Islet of Langerhans (tissue), 1 donor: ENCODE results near the gene RNF145.
"Not testable (repeated sequence)": the region's sequence is repeated elsewhere in the genome, so short reads cannot be mapped to it uniquely, and the experiment has no call there.

Source experiments
- FAIRE-seq: peaks from one replicate; lab custom pipeline; 2011; peaks lifted over from hg19 to GRCh38; lab: Jason Lieb, UNC

The RNF145 gene

DNA sequence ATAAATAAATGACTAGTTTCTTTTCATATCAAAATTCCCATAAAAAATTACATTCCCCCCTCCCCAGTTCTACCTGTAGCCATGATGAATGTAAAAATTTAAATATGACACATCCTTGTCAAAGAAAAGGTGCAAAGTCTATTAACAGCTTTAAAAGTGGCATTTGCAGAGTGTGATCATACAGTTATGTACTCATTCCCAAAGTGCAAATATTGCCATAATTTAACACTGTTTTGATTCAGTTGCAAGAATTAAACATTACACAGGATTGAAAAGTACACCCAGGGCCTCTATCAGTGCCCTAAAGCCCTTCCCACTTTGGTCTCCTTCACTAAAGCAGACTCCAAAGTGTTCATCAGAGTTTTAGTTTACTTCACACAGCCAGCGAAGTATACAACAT lies 51.8 kb downstream of the RNF145 start:
- no peak for FAIRE-seq

- peak; percentile 98 for FAIRE-seq
These were observed 52.7 kb downstream of the RNF145 start for GRCh38 chr5:159156426-159157238.

DNA sequence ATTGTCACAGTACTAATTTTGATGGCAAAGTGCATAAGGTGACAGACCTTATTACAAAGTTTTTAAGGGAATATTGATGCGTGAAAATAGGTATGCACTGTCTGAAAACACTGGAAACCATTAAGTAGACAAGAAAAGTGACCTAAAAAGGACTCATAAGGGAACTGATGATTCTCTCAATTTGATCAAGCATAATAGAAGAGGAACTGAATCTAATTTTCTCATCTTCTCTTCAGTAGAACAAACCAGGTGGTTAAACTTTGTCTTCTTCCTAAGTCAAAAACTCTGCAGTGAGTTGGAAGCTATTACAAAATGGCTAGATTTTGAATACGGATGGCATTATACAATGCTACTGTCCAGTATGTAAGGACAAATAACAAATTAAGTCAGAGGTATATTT lies 53.4 kb downstream of the RNF145 start:
- FAIRE-seq: no peak

DNA sequence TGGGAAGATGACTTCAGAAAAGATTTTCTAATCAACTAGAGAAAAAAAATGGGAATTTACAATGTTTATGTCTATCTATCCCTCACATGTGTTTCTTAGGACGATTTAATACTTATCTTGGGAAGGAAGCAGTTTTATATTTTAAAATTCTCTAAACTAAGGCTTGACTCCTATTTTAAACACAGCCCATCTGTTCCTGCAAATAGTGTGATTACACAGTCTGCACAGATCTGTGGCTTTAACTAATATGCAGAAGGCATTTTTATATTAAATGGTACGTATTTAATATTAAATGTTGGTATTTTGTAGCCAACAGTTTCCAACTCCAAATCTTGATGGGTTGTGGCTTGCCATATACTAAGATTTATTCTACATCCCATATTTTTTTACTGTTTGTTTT lies 56.5 kb downstream of the RNF145 start:
- no peak for FAIRE-seq

DNA sequence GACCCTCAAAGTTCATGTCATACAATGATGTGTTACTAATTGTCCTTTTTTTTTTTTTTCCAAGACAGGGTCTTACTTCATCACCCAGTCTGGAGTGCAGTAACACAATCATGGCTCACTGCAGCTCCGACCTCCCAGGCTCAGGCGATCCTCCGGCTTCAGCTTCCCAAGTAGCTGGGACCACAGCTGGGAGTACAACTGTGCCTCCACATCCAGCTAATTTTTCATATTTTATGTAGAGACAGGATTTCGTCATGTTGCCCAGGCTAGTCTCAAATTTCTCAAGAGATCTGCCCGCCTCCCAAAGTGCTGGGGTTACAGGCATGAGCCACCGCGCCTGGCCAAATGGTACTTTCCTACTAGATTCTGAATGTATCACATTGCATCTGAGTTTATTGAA lies 60.3 kb downstream of the RNF145 start:
- no peak for FAIRE-seq

DNA sequence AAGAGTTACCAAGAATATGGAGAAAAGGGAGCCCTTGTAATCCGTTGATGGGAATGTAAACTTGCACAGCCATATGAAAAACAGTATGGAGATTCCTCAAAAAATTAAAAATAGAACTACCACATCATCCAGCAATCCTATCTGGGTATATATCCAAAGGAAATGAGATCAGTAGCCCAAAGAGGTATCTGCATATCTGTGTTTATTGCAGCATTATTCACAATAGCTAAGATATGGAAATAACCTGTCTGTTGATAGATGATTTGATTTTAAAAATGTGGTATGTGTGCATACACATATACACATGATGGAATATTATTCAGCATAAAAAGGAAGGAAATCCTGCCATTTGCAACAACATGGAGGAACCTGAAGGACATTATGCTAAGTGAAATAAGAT lies 61.4 kb downstream of the RNF145 start:
- FAIRE-seq: no peak

- no peak for FAIRE-seq
These were observed 62.5 kb downstream of the RNF145 start for GRCh38 chr5:159146839-159147238.

- FAIRE-seq: not testable (repeated sequence)
These were observed 64.2 kb downstream of the RNF145 start for GRCh38 chr5:159145160-159145559.

DNA sequence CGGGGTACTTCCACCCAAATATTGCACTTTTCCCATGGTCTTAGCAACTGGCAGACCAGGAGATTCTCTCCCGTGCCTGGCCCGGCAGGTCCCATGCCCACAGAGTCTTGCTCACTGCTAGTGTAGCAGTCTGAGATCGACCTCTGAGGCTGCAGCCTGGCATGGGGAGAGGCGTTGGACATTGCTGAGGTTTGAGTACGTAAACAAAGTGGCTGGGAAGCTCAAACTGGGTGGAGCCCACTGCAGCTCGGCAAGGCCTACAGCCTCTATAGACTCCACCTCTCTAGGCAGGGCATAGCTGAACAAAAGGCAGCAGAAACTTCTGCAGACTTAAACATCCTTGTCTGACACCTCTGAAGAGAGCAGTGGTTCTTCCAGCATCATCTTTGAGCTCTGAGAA lies 69.6 kb downstream of the RNF145 start:
- FAIRE-seq: no peak

DNA sequence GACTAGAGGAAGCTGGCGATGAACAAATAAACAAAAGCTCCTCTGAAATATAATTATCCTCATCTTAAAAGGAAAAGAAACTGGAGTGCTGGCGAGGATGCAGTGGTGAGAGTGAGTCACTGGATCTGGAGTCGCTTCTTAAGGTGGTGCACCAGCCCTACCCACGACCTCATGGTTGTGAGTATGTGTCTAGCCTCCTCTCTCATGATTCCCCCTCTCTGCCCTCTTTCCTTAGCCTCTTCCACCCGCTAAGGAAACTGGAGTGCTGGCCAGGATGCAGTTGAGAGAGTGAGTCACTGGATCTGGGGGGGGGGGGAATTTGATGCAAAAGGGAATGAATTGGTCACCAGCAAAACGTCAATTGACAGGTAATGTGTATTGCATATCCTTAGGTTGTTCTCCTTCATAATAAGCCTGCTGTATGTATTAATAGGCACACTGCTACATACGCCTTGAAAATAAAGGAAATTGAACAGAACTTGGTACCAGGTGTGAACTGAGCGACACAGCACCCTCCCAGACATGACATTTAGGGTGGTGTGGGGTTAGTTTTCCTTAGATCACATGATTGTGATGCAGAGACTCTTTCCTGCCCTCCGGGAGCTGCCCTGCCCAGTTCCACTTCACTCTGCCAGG lies 73.3 kb downstream of the RNF145 start:
- FAIRE-seq: no peak

- FAIRE-seq: peak; percentile 99
These were observed 76.2 kb downstream of the RNF145 start for GRCh38 chr5:159133041-159133741.

DNA sequence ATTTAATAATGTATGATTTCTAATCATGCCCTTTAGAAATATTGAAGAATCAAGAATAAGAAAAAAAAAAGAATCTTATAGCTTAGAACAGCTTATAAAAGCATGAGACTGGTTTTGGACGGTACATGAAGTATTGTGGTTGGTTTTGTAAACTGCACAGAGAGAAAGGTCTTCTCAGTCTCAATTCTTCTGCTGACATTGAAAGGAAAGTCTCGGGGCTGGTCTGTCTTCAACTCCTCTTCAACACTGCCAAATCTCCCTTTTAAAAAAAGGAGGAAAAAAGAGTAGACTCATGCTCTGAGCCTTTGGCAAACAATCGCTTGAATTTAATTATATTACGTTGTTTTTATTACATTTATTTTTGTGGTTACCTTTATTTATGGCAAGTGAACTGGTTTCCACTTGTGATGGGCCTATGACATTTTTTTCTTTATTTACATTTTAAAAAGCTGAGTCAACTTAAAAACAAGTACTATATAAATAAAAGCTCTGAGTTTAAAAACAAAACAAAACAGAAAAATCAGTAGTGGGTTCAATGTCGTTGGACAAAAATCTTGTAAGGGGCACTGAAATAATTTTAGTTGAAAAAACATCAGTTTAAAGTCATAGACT lies 76.8 kb downstream of the RNF145 start:
- FAIRE-seq: no peak

DNA sequence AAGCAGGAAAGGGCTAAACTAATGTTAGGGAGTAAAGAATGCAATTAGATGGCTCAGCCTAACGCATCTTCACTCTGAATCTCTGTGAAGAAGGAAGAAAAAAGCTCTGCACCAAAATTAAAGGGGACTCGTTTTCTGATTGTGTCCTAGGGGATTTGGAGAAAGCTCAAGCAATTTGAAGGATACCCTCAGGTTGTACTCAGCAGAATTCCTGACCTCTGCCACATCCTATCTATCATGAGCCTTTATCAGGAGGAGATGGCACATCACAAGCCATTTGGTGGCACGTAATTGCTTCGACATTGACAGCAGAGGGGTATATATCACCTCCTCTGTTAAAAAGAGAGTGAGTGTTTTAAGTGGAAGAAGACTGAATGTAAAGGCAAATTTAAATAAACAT lies 77.4 kb downstream of the RNF145 start:
- FAIRE-seq: no peak

DNA sequence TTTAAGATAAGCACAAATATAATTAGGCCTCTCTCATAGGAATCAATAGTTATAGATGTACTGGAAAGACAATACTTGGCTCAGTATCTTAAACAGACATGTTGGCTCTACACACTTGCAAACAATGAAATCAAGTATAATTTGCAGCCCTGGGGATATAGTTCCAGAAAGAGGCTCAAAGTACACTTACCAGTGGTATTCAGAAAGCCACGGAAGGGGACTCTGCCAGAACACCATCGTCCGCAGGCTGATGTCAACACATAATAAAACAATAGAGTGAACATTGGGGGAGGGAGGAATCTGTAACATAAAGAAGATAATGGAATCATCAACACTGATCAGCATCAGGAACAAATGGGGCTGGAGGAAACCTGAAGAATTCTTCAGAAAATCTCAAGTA lies 78.5 kb downstream of the RNF145 start:
- FAIRE-seq: no peak

DNA sequence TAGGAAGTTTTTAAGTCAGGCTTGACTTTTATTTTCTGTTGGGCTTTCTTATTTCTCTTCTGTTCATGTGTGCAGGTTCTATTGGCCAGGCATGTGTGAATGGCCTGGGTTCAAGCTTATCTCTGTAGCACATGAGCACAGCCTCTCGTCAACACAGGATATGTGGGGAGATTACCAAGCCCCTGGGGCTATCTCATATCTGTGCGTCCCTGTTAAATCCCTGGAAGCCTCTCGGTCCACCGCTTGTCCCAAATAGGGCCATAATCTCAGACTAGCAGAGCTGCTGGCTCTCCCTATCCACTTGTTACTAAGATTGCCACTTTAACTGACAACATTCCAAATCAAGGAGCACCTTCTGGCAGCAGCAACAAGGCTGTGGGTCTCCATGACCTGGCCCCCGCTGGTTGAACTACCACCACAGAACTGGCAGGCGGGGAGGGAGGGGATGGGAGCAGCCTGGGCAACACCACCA lies 81.2 kb downstream of the RNF145 start:
- no peak for FAIRE-seq

DNA sequence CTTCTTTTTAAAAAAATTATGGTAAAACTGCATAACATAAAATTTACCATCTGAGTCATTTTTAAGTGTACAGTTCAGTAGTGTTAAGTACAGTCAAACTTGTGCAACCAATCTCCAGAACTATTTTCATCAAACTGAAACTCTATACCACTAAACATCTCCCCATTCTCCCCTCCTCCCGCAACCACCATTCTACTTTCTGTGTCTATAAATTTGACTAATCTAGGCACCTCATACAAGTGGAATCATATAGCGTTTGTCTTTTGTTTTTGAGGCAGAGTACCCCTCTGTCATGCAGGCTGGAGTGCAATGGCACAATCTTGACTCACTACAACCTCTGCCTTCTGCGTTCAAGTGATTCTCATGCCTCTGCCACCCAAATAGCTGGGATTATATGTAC lies 85.7 kb downstream of the RNF145 start:
- FAIRE-seq: no peak

- no peak for FAIRE-seq
These were observed 86.2 kb downstream of the RNF145 start for GRCh38 chr5:159123189-159123588.

- no peak for FAIRE-seq
These were observed 88.3 kb downstream of the RNF145 start for GRCh38 chr5:159121061-159121460.

- FAIRE-seq: no peak
These were observed 88.9 kb downstream of the RNF145 start for GRCh38 chr5:159120446-159120845.

DNA sequence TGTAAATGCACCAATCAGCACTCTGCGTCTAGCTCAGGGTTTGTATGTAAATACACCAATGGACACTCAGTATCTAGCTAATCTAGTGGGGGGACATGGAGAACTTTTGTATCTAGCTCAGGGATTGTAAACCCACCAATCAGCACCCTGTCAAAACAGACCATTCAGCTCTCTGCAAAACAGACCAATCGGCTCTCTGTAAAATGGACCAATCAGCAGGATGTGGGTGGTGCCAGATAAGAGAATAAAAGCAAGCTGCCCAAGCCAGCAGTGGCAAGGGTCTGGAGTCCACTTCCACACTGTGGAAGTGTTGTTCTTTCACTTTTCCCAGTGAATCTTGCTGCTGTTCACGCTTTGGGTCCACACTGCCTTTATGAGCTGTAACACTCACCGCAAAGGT lies 89.5 kb downstream of the RNF145 start:
- FAIRE-seq: not testable (repeated sequence)

DNA sequence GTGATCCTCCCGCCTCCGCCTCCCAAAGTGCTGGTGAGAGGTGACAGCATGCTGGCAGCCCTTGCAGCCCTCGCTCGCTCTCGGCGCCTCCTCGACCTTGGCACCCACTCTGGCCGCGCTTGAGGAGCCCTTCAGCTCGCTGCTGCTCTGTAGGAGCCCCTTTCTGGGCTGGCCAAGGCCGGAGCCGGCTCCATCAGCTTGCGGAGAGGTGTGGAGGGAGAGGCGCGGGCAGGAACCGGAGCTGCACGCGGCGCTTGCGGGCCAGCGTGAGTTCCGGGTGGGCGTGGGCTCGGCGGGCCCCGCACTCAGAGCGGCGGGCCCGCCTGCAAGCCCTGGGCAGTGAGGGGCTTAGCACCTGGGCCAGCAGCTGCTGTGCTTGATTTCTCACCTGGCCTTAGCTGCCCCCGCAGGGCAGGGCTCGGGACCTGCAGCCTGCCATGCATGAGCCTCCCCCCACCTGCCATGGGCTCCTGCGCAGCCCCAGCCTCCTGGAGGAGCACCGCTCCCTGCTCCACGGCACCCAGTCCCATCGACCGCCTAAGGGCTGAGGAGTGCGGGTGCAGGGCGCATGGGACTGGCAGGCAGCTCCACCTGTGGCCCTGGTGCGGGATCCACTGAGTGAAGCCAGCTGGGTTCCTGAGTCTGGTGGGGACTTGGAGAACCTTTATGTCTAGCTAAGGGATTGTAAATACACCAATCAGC lies 90.2 kb downstream of the RNF145 start:
- not testable (repeated sequence) for FAIRE-seq

DNA sequence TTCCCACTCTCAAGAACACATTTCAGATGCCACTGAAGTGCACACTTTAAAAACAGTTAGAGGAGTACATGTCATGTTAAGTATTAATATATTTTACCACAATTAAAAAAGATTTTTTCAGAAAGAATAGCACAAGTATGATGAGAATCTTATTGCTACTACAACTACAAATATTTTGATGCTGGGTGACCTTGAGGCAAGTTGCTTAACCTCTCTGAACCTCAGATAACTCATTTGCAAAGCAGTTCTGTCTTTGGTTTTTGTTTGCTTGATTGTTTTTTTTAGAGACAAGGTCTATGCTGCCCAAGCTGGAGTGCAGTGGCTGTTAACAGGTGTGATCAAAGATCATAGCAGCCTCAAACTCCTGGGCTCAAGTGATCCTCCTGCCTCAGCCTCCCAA lies 95.9 kb downstream of the RNF145 start:
- FAIRE-seq: no peak
